NB4 (cell line): ENCODE data around the gene NT5C3B.

Experiments used
- DNase-seq: peaks from one replicate; pipeline ENCODE4 v3.0.0; 2010; ENCODE audit warnings: low read depth
- H3K4me3 ChIP-seq: one replicate; pipeline ENCODE4 v1.5.1; 2011; ENCODE audit warnings: mild to moderate bottlenecking, low read depth, low read length, moderate library complexity
- CTCF ChIP-seq: IDR thresholded peaks from one replicate; pipeline ENCODE4 v1.5.1; 2012; ENCODE audit warnings: low read depth, low read length
- MAX ChIP-seq: IDR thresholded peaks from 2 replicates; pipeline ENCODE4 v1.6.1; 2011; ENCODE audit warnings: low read depth, low read length
- MYC ChIP-seq: IDR thresholded peaks from 2 replicates; pipeline ENCODE4 v1.6.1; 2011; ENCODE audit warnings: low read depth, low read length
- POLR2A ChIP-seq: IDR thresholded peaks from 2 replicates; pipeline ENCODE4 v1.6.1; 2011; ENCODE audit warnings: mild to moderate bottlenecking; ENCODE audit not compliant: insufficient read length; ENCODE audit errors: extremely low read depth

Gene NT5C3B

GRCh38 chr17:41775394-41776226, 60.4 kb downstream of the NT5C3B start:
- DNase-seq = no peak
- TF ChIP-seq CTCF (no peak), POLR2A (no peak), MYC (no peak), MAX (no peak)
- H3K4me3 ChIP-seq = no peak overlapping the region
